ENCODE results near the gene PIGO. TPM values are rescaled to one million over a fixed set of nuclear protein-coding genes. Genes with fewer than 3 reads are reported as not detected.

PIGO gene
- total and polyA plus RNA-seq, 9 of the 15 experiments (the other 6 are each of a cell fraction or from before 2014, with no cell fraction given): 5.4 to 13.7 (median 9.7) TPM

DNA sequence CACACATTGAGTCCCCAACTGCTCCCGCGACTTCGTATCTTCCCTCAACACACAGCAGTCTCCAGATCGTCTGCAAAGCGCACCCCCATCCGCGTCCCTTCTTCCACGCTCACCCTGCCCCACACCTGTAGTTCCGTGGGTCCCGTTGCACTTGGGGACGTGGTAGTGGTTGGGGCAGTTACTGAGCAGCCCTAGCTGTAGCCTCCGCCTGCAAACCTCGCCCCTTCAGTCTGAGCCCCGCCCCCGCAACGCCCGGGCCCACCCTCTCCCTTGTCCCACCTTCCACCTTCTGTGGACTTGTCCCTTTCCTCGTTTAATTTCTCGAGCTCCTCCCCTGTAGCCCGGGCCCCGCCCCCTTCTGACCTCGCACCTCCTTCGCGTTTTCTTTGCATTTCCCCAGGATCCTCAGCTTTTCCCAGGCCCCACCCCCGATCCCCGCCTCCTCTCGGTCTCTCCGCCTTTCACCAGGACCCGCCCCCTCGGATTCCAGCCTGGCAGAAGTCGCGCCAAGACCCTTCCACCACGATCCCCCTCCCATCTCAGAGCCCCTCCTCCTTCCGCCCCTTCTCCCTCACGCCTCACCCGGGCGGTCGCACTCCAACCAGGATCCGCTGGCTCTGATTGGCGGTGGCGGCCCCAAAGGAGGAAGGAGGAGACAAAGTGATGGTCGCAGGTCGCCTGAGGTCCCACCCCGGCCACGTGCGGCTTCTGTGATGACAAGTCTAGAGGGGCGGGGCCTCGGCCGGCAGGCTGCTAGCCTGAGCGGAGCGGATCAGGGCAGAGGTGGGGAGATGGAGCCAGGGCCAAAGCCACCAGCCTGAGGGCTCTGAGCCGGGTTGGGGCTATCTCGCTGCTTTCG lies 19.5 kb upstream of the PIGO start, which contains the start of gene ATOSB:
Gene ATOSB (minus strand): TSS at position 183 of the 859 bp plus-strand sequence. CDS start 7,588 bp downstream, outside the sequence.
- Histone ChIP-seq H3K27me3 (ENCODE audit: control insufficient read depth in 2 of 2, insufficient read depth in 2 of 2, low read length in 2 of 2) (no peaks in the 10 kb centered on the region), H3K9me3 (replicated peaks; ENCODE audit: control insufficient read depth, insufficient read depth, low read depth, low read length) (no peaks in the 10 kb centered on the region), H3K36me3 (ENCODE audit: control insufficient read depth, insufficient read depth, low read length) (no peaks in the 10 kb centered on the region), H3K9ac (ENCODE audit: insufficient read depth in 1 of 2, low read depth in 2 of 2, low read length in 2 of 2) (peak within 1 kb of the TSS; percentile 52 to 88), H3K4me2 (ENCODE audit: insufficient read depth, low read length) (peak within 1 kb of the TSS; percentile 99), H2AFZ (ENCODE audit: low read depth, low read length) (peak within 1 kb of the TSS; percentile 95), H3K4me3 (peak within 1 kb of the TSS; percentile 58), H4K20me1 (replicated peaks; ENCODE audit: control insufficient read depth, insufficient read depth, low read length) (peaks cover 4% of the 10 kb centered on the region), H3K4me1 (replicated peaks in 1 of 2; ENCODE audit: control insufficient read depth in 2 of 2, insufficient read depth in 2 of 2, low read length in 2 of 2) (peaks cover 23 to 31% of the 10 kb centered on the region in 2 experiments), H3K79me2 (ENCODE audit: control insufficient read depth, insufficient read depth, low read length) (peaks cover 31% of the 10 kb centered on the region), H3K9me1 (ENCODE audit: control insufficient read depth, insufficient read depth, low read length) (no peaks in the 10 kb centered on the region), H3K27ac (ENCODE audit: extremely low read depth, low read depth, low read length) (peak within 1 kb of the TSS; percentile 65)
- peak; percentile 86 for FAIRE-seq
- peak; percentile 82 to 94 (median 86) for DNase-seq (ENCODE audit: extremely low read depth in 1 of 4, low spot score in 3 of 4)
- WGBS (ENCODE audit: insufficient coverage, low coverage, missing lambda C conversion rate): 0% methylated on average over 39 of the region's 54 CpGs
- no TSS peak for BruUV-seq (replicated peaks)
- POLR2A ChIA-PET: interaction anchor here (1.1 kb wide), 2 partner anchors 355 to 543 kb away, joined by 3 to 5 read pairs; no protein-coding TSS in a partner anchor
- intact Hi-C loops (cut with micrococcal nuclease) (loop anchor here (1.0 to 5.0 kb wide), 4 partner anchors 19 to 143 kb away; partner anchors contain the start of genes PIGO, UNC13B and VCP), in situ Hi-C loops (cut with MboI) (loop anchor here (5.0 kb wide), 2 partner anchors 141 to 356 kb away; no protein-coding TSS in a partner anchor)
- CTCF ChIA-PET (ENCODE audit: low intra/inter-chr PET ratio): interaction anchor here (1.3 to 1.9 kb wide), 3 partner anchors 143 to 437 kb away, joined by 3 to 13 read pairs (median 11); no protein-coding TSS in a partner anchor
- ATAC-seq: peak; percentile 81
- no peak for TF ChIP-seq CHD4 (IDR thresholded peaks at IDR 0.05; ENCODE audit: insufficient read depth, insufficient replicate concordance, low read depth, low read length, poor library complexity, severe bottlenecking)
- no peak for TF ChIP-seq CTCFL (IDR thresholded peaks at IDR 0.05; ENCODE audit: borderline replicate concordance, insufficient read depth, low read depth, low read length, poor library complexity, severe bottlenecking)
- peak; percentile 45; the same call in 1 of the 2 replicates for TF ChIP-seq GATAD2A (IDR thresholded peaks at IDR 0.05)
- TF ChIP-seq TEAD4 (IDR thresholded peaks at IDR 0.05; ENCODE audit: low read length): no peak
- TF ChIP-seq TEAD4 (CRISPR knock-in tag; IDR thresholded peaks at IDR 0.05; ENCODE audit: borderline replicate concordance): no peak
- TF ChIP-seq, protein P1, sequence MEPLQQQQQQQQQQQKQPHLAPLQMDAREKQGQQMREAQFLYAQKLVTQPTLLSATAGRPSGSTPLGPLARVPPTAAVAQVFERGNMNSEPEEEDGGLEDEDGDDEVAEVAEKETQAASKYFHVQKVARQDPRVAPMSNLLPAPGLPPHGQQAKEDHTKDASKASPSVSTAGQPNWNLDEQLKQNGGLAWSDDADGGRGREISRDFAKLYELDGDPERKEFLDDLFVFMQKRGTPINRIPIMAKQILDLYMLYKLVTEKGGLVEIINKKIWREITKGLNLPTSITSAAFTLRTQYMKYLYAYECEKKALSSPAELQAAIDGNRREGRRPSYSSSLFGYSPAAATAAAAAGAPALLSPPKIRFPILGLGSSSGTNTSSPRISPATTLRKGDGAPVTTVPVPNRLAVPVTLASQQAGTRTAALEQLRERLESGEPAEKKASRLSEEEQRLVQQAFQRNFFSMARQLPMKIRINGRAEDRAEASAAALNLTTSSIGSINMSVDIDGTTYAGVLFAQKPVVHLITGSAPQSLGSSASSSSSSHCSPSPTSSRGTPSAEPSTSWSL (CRISPR knock-in tag; IDR thresholded peaks at IDR 0.05; ENCODE audit: borderline replicate concordance): no peak
- no peak for TF ChIP-seq MAFK (IDR thresholded peaks at IDR 0.05; ENCODE audit: low read length)
- no peak for TF ChIP-seq FOXP1 (CRISPR knock-in tag; IDR thresholded peaks at IDR 0.05)
- TF ChIP-seq FOXK2 (conservative IDR thresholded peaks at IDR 0.05 in 1 of 2, IDR thresholded peaks at IDR 0.05 in 1 of 2; ENCODE audit: low read depth in 2 of 2): peak; percentile 26 to 43; a peak in 1 of 4 replicates
- no peak for TF ChIP-seq MTF1 (CRISPR knock-in tag; IDR thresholded peaks at IDR 0.05; ENCODE audit: borderline replicate concordance)
- no peak for TF ChIP-seq COPS2 (conservative IDR thresholded peaks at IDR 0.05)
- TF ChIP-seq, protein P2, sequence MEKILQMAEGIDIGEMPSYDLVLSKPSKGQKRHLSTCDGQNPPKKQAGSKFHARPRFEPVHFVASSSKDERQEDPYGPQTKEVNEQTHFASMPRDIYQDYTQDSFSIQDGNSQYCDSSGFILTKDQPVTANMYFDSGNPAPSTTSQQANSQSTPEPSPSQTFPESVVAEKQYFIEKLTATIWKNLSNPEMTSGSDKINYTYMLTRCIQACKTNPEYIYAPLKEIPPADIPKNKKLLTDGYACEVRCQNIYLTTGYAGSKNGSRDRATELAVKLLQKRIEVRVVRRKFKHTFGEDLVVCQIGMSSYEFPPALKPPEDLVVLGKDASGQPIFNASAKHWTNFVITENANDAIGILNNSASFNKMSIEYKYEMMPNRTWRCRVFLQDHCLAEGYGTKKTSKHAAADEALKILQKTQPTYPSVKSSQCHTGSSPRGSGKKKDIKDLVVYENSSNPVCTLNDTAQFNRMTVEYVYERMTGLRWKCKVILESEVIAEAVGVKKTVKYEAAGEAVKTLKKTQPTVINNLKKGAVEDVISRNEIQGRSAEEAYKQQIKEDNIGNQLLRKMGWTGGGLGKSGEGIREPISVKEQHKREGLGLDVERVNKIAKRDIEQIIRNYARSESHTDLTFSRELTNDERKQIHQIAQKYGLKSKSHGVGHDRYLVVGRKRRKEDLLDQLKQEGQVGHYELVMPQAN (IDR thresholded peaks at IDR 0.05; ENCODE audit: borderline replicate concordance): peak; percentile 92; the same call in 1 of the 2 replicates

All from K562 (cell line).